ENCODE measurements around the gene SOHLH1. TPM values are rescaled to one million over a fixed set of nuclear protein-coding genes. Genes with fewer than 3 reads are reported as not detected.
"Not testable (repeated sequence)": the region's sequence is repeated elsewhere in the genome, so short reads cannot be mapped to it uniquely, and the experiment has no call there.

SOHLH1 gene
- total RNA-seq, 3 donors from 2014 or later = not detected

DNA sequence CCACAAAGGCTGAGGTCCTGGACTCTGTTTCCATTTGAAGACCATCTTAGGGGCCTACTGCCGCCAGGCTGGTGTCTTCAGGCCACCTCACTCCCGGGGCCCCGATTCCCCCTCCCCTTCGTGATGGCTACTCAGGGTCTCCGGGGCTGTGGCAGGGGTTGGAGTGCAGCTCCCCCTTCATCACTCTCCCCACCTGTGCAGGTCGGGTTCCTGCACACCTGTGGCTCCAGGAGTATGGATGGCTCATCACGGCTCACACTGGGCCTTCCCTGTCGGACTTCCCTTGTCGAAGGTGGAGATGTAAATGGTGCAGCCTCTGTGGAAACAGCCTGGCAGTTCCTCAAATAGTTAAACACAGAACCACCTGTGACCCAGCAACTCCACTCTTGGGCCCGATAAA is 24.3 kb downstream of the SOHLH1 start:
- no peak for TF ChIP-seq POLR2AphosphoS5 (IDR thresholded peaks at IDR 0.05)
- TF ChIP-seq, protein P1, sequence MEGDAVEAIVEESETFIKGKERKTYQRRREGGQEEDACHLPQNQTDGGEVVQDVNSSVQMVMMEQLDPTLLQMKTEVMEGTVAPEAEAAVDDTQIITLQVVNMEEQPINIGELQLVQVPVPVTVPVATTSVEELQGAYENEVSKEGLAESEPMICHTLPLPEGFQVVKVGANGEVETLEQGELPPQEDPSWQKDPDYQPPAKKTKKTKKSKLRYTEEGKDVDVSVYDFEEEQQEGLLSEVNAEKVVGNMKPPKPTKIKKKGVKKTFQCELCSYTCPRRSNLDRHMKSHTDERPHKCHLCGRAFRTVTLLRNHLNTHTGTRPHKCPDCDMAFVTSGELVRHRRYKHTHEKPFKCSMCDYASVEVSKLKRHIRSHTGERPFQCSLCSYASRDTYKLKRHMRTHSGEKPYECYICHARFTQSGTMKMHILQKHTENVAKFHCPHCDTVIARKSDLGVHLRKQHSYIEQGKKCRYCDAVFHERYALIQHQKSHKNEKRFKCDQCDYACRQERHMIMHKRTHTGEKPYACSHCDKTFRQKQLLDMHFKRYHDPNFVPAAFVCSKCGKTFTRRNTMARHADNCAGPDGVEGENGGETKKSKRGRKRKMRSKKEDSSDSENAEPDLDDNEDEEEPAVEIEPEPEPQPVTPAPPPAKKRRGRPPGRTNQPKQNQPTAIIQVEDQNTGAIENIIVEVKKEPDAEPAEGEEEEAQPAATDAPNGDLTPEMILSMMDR (IDR thresholded peaks at IDR 0.05) = no peak
- no peak for TF ChIP-seq POLR2A (IDR thresholded peaks at IDR 0.05)
- Histone ChIP-seq H3K36me3 (no peaks in the 10 kb centered on the region), H3K4me3 (no peak overlapping the region), H3K27ac (no peak overlapping the region), H3K27me3 (peaks cover 0 to 18% of the 10 kb centered on the region in 2 donors), H3K9me3 (no peaks in the 10 kb centered on the region), H3K4me1 (no peaks in the 10 kb centered on the region)
- DNase-seq (ENCODE audit: low spot score in 2 of 2) = no peak
- intact Hi-C loops (cut with DNase I; ENCODE audit: low total_unique reads) = no loop called here

- TF ChIP-seq, protein P1 (IDR thresholded peaks at IDR 0.05) = no peak
- TF ChIP-seq POLR2AphosphoS5 (IDR thresholded peaks at IDR 0.05) (no peak), POLR2A (IDR thresholded peaks at IDR 0.05) (no peak)
- DNase-seq (ENCODE audit: low spot score in 2 of 2) = no peak
- H3K4me3 ChIP-seq = no peak overlapping the region
- intact Hi-C loops (cut with DNase I; ENCODE audit: low total_unique reads) = no loop called here
- H3K27ac ChIP-seq = no peak overlapping the region
- no peaks in the 10 kb centered on the region for H3K36me3 ChIP-seq
- peaks cover 0 to 25% of the 10 kb centered on the region in 2 donors for H3K27me3 ChIP-seq
- H3K4me1 ChIP-seq = no peaks in the 10 kb centered on the region
- peaks cover 0 to 6% of the 10 kb centered on the region in 2 donors for H3K9me3 ChIP-seq
Measured at GRCh38 chr9:135673941-135674340, 25.3 kb downstream of the SOHLH1 start.

GRCh38 chr9:135672786-135673185 is 26.5 kb downstream of the SOHLH1 start:
- H3K4me3 ChIP-seq; H3K4me1 ChIP-seq; intact Hi-C loops (cut with DNase I; ENCODE audit: low total_unique reads); DNase-seq (ENCODE audit: low spot score in 2 of 2); H3K36me3 ChIP-seq; H3K27ac ChIP-seq: not testable (repeated sequence)
- peaks cover 0 to 14% of the 10 kb centered on the region in 2 donors for H3K9me3 ChIP-seq
- H3K27me3 ChIP-seq = peaks cover 0 to 25% of the 10 kb centered on the region in 2 donors

- intact Hi-C loops (cut with DNase I; ENCODE audit: low total_unique reads) = no loop called here
- TF ChIP-seq POLR2AphosphoS5 (IDR thresholded peaks at IDR 0.05) (no peak), POLR2A (IDR thresholded peaks at IDR 0.05) (no peak)
- TF ChIP-seq, protein P1 (IDR thresholded peaks at IDR 0.05) = no peak
- H3K4me1 ChIP-seq = no peaks in the 10 kb centered on the region
- no peak overlapping the region for H3K27ac ChIP-seq
- H3K9me3 ChIP-seq = peaks cover under 1 to 14% of the 10 kb centered on the region in 2 donors
- H3K4me3 ChIP-seq = no peak overlapping the region
- H3K36me3 ChIP-seq = no peaks in the 10 kb centered on the region
- H3K27me3 ChIP-seq = peaks cover 0 to 34% of the 10 kb centered on the region in 2 donors
- no peak for DNase-seq (ENCODE audit: low spot score in 2 of 2)
Measured at GRCh38 chr9:135671591-135672041, 27.7 kb downstream of the SOHLH1 start.

DNA sequence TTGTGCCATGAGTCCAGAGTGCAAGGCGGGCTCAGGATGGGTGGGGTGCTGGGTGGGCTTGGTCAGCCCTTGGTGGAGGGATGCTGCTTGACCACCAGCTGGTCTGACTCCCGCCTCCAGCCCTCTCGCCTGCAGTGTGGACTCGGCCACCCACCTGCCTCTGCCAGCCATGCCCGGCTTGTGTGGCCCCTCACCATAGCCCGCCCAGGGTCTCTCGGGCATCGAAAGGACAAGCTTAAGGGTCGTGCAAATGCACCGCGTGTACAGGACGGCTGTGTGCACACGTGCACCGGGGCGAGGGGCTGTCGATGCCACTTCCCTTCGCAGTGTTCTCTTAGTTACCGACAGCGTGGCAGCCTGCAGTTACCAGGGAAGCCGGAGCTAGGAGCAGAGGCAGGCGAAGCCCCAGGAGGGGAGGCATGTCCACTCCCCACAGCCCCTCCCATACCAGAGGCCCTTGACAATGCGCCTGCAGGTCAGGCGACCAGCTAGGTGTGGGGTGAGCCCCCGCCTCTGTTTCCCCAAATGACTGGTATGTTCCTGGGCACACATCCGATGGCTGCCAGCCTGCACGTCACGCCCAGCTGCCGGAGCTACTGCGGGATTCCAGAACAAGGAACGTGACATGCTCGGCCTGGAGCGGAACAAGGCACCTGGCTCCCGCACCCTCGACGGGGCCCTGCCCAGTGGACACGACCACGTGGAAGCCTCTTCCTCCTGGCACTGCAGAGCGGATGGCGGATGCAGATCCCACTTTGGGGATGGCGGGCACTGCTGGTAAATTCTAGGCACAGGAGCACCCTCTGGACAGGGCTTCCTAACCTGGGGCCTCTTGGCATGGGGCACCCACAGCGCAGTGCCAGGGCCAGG is 28.3 kb downstream of the SOHLH1 start:
- intact Hi-C loops (cut with DNase I; ENCODE audit: low total_unique reads) = no loop called here
- Histone ChIP-seq H3K4me3 (no peak overlapping the region), H3K27ac (no peak overlapping the region), H3K27me3 (peaks cover 0 to 41% of the 10 kb centered on the region in 2 donors), H3K9me3 (peaks cover 3 to 14% of the 10 kb centered on the region in 2 donors), H3K36me3 (no peaks in the 10 kb centered on the region), H3K4me1 (no peaks in the 10 kb centered on the region)
- TF ChIP-seq POLR2AphosphoS5 (IDR thresholded peaks at IDR 0.05) = no peak
- no peak for DNase-seq (ENCODE audit: low spot score in 2 of 2)

GRCh38 chr9:135669616-135670285 is 29.5 kb downstream of the SOHLH1 start:
- Histone ChIP-seq H3K36me3 (no peaks in the 10 kb centered on the region), H3K4me3 (no peak overlapping the region), H3K27ac (no peak overlapping the region), H3K9me3 (peaks cover 3 to 14% of the 10 kb centered on the region in 2 donors), H3K27me3 (peaks cover 0 to 53% of the 10 kb centered on the region in 2 donors), H3K4me1 (no peaks in the 10 kb centered on the region)
- no peak for DNase-seq (ENCODE audit: low spot score in 2 of 2)
- TF ChIP-seq POLR2A (IDR thresholded peaks at IDR 0.05) (no peak), POLR2AphosphoS5 (IDR thresholded peaks at IDR 0.05) (no peak)
- TF ChIP-seq, protein P1 (IDR thresholded peaks at IDR 0.05) = no peak
- intact Hi-C loops (cut with DNase I; ENCODE audit: low total_unique reads) = no loop called here

GRCh38 chr9:135669018-135669417 is 30.3 kb downstream of the SOHLH1 start:
- DNase-seq (ENCODE audit: low spot score in 2 of 2); H3K4me1 ChIP-seq; intact Hi-C loops (cut with DNase I; ENCODE audit: low total_unique reads); H3K4me3 ChIP-seq; H3K36me3 ChIP-seq; H3K27ac ChIP-seq: not testable (repeated sequence)
- Histone ChIP-seq H3K9me3 (peaks cover 3 to 14% of the 10 kb centered on the region in 2 donors), H3K27me3 (peaks cover 0 to 59% of the 10 kb centered on the region in 2 donors)
